ENCODE data around the gene FOXP1. TPM values are rescaled to one million over a fixed set of nuclear protein-coding genes. Genes with fewer than 3 reads are reported as not detected.

Gene FOXP1
- total RNA-seq, 1 experiment from 2014 or later, result 75.3 TPM

GRCh38 chr3:71033681-71034220 lies 549.8 kb downstream of the FOXP1 start:
- H3K4me2 ChIP-seq (ENCODE audit: insufficient read depth, insufficient read length, low read length), result no peak overlapping the region
- no peaks in the 10 kb centered on the region for H3K79me2 ChIP-seq (ENCODE audit: insufficient read depth, low read length)
- H3K4me1 ChIP-seq (ENCODE audit: insufficient read depth, low read length), result no peaks in the 10 kb centered on the region; the same call in 1 of the 2 replicates
- no CpG with 5 or more reads among the region's 9 CpGs for WGBS (ENCODE audit: extremely low coverage, insufficient read length, low lambda C conversion rate)
- H2AFZ ChIP-seq (ENCODE audit: low read length), result no peak overlapping the region
- H3K9ac ChIP-seq (ENCODE audit: extremely low read depth, insufficient read length, low read length), result no peak overlapping the region
- no peak overlapping the region for H4K5ac ChIP-seq (ENCODE audit: insufficient read length, low read depth, low read length)
- H3K79me1 ChIP-seq (ENCODE audit: insufficient read depth, low read depth, low read length, poor library complexity, severe bottlenecking), result no peaks in the 10 kb centered on the region
- peak overlapping the region in 1 of 2 experiments; percentile 49; a peak in 1 of 5 replicates for H3K4me3 Mint-ChIP-seq
- H3K23ac ChIP-seq (ENCODE audit: insufficient read length, low read depth, low read length), result no peak overlapping the region
- H3K14ac ChIP-seq (ENCODE audit: insufficient read depth, low read length), result no peak overlapping the region
- no peak overlapping the region for H2AK5ac ChIP-seq (ENCODE audit: insufficient read length, low read length)
- DNase-seq, result no peak
- no peak overlapping the region for H3T11ph ChIP-seq (ENCODE audit: low read length)
- no peak overlapping the region for H2BK120ac ChIP-seq (ENCODE audit: low read depth, low read length, poor library complexity, severe bottlenecking)
- peaks cover 8 to 26% (median 11%) of the 10 kb centered on the region in 3 experiments; a peak in 6 of 7 replicates for H3K36me3 Mint-ChIP-seq (ENCODE audit: insufficient read depth in 1 of 3, low read depth in 3 of 3)
- no peaks in the 10 kb centered on the region for H3K27me3 ChIP-seq (ENCODE audit: insufficient read depth, low read length)
- peaks cover 27 to 30% of the 10 kb centered on the region in 2 experiments for H3K4me1 Mint-ChIP-seq
- H3K4ac ChIP-seq (ENCODE audit: low read depth, low read length), result no peak overlapping the region
- no peak for TF ChIP-seq CTCF (conservative IDR thresholded peaks at IDR 0.05)
- no peak overlapping the region for H2BK12ac ChIP-seq (ENCODE audit: insufficient read length, low read depth, low read length)
- no peak overlapping the region for H2BK5ac ChIP-seq (ENCODE audit: insufficient read length, low read length)
- H3K9me3 ChIP-seq (ENCODE audit: control insufficient read depth, low read depth, low read length), result no peaks in the 10 kb centered on the region
- no peak overlapping the region for H2BK20ac ChIP-seq (ENCODE audit: low read depth, low read length, poor library complexity, severe bottlenecking)
- H3K23me2 ChIP-seq (ENCODE audit: insufficient read length, low read depth, low read length, poor library complexity, severe bottlenecking), result no peaks in the 10 kb centered on the region
- no peak overlapping the region for H4K8ac ChIP-seq (replicated peaks; ENCODE audit: insufficient read length, low read depth, low read length)
- H3K56ac ChIP-seq (ENCODE audit: insufficient read length, low read depth, low read length), result no peak overlapping the region
- H4K91ac ChIP-seq (ENCODE audit: insufficient read length, low read depth, low read length), result no peak overlapping the region
- H3K27ac Mint-ChIP-seq, result no peak overlapping the region
- no peak overlapping the region for H3K27ac ChIP-seq (ENCODE audit: insufficient read length, low read depth, low read length)
- no peaks in the 10 kb centered on the region for H4K20me1 ChIP-seq (ENCODE audit: control insufficient read depth, insufficient read depth, insufficient read length)
- H3K18ac ChIP-seq (ENCODE audit: insufficient read length, low read depth, low read length), result no peak overlapping the region
- peaks cover 4 to 7% of the 10 kb centered on the region in 2 experiments; a peak in 4 of 5 replicates for H3K9me3 Mint-ChIP-seq
- H3K27me3 Mint-ChIP-seq (ENCODE audit: low read depth), result no peaks in the 10 kb centered on the region
- no peak overlapping the region for H2BK15ac ChIP-seq (ENCODE audit: low read depth, low read length)

Data from H9 (cell line).